Activated CD8-positive, alpha-beta memory T cell treated with anti-CD3 and anti-CD28 coated beads for 36 hours (primary cell): ENCODE results near the gene MYLIP. TPM values are rescaled to one million over a fixed set of nuclear protein-coding genes. Genes with fewer than 3 reads are reported as not detected.

Experiments used
- CTCF ChIA-PET: fragments of 350-600 bp; sonication (Branson Sonifier 250); formaldehyde crosslinking; loops from one replicate; lab custom pipeline; 2021; ENCODE audit warnings: antibody characterized with exemption; lab: Charles Lee
- POLR2A ChIA-PET: fragments of 350-600 bp; sonication (Branson Sonifier 250); formaldehyde crosslinking; loops from one replicate; lab custom pipeline; 2021; ENCODE audit warnings: antibody characterized with exemption; lab: Charles Lee
- total RNA-seq, 2 experiments: library from RNA; stranded (reverse); gene quantifications; one replicate each; pipeline ENCODE4 v1.2.3, GENCODE V29; 2021

The MYLIP gene
- total RNA-seq, 2 experiments from 2014 or later = 6.5 to 6.6 TPM

GRCh38 chr6:16183187-16183664 lies 54.3 kb downstream of the MYLIP start:
- ChIA-PET POLR2A (interaction anchor here (0.6 to 1.5 kb wide), 3 partner anchors 46 to 112 kb away, joined by 3 to 5 read pairs (median 4); partner anchors contain the start of gene MYLIP), CTCF (interaction anchor here (0.5 to 3.1 kb wide), 13 partner anchors 17 to 496 kb away, joined by 3 to 21 read pairs (median 4); no protein-coding TSS in a partner anchor)

DNA sequence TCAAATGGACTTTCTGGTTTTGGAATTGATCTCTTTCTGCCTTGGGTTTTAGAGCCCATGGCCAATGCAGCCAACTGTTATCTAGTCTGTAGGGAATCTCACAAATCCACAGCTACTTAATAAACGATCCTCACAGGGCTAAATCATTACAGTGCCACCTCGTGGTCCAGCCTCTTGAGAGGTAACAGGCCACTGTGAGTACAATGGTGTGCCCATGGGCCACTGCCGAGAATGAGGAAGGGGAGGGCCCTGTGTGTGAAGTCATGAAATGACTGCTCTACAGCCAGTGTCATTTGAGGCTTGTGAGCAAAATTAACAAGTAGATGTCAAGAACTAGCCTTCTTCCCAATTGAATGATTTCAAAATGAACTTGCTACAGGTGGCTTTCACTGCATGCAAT lies 55.2 kb downstream of the MYLIP start:
- ChIA-PET POLR2A (no interaction called here), CTCF (interaction anchor here (1.1 to 3.1 kb wide), 5 partner anchors 30 to 497 kb away, joined by 3 to 21 read pairs (median 4); no protein-coding TSS in a partner anchor)

GRCh38 chr6:16184551-16184950 lies 55.7 kb downstream of the MYLIP start:
- ChIA-PET CTCF (interaction anchor here (1.1 to 2.1 kb wide), 2 partner anchors 54 to 498 kb away, joined by 3 to 8 read pairs; no protein-coding TSS in a partner anchor), POLR2A (no interaction called here)

DNA sequence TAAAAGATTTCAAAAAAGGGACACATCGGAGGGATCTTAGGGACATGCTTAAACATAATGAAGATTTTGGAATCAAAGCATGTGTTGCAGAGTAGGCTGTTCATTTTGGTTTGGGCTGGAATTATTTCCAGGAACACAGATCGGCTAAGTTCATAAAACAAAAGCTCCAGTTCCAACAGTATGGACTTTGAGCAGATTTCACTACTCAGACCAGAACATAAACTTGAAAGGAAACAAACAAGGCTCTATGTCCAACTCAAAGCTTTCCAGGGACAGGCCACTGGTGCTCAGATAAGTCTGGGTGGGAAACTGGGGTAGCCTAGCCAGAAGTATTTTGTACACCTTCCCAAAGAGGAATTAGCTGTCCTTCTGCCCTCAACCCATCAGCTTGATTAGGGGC lies 58.3 kb downstream of the MYLIP start:
- POLR2A ChIA-PET = no interaction called here

DNA sequence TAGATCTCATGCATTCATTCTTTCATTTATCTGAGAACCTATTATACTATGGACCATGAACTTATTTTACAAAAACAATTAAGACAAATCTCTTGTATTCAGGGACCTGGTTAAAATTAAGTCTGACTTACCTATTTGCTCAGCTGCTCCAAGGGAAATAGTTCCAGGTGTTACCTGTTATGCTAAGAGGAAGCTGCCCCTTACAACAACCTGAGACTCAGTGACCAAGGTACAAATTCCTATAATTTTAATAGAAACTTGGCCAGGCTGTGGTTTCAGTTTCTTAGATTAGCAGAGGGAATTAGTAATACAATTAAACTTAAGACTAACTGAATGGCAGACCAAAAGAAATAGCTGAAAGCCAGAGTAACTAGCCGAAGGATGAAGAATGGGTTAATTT lies 61.3 kb downstream of the MYLIP start:
- ChIA-PET CTCF (no interaction called here), POLR2A (no interaction called here)

More for the DNA sequence above, 58.3 kb downstream of the MYLIP start:
- CTCF ChIA-PET = no interaction called here

GRCh38 chr6:16196260-16196983 lies 67.5 kb downstream of the MYLIP start:
- ChIA-PET CTCF (no interaction called here), POLR2A (no interaction called here)

GRCh38 chr6:16196984-16197546 lies 68.2 kb downstream of the MYLIP start:
- ChIA-PET CTCF (interaction anchor here (0.6 kb wide), 1 partner anchor 127 kb away, joined by 3 read pairs; no protein-coding TSS in a partner anchor), POLR2A (no interaction called here)

Other genes starting within 250 kb of the MYLIP start
- under 1 TPM; 0.80 to 0.92 TPM for gene GMPR, start 109.5 kb downstream of the MYLIP start, total RNA-seq